GM12878 (cell line): Measurements from ENCODE around the gene PHACTR1. TPM values are rescaled to one million over a fixed set of nuclear protein-coding genes. Genes with fewer than 3 reads are reported as not detected.

Source experiments
- ATAC-seq: fragments of 200-7000 bp; cut with Tn5 transposase; 3 replicates; pipeline ENCODE4 v1.9.1; 2020; ENCODE audit warnings: mild to moderate bottlenecking, moderate library complexity
- BruUV-seq: library from RNA; stranded (reverse); fragments of 400-500 nt; replicated peaks from 2 replicates; lab custom pipeline; 2021; lab: Mats Ljungman, UMichigan
- CTCF ChIA-PET: fragments of 300-600 bp; sonication (Branson Sonifier 250); formaldehyde crosslinking; extraction: SDS; loops from one replicate; lab custom pipeline; 2021; ENCODE audit warnings: inconsistent platforms; lab: Yijun Ruan, JAX
- POLR2A ChIA-PET: fragments of 350-600 bp; formaldehyde crosslinking; extraction: SDS; loops from one replicate; lab custom pipeline; 2021; ENCODE audit warnings: inconsistent platforms; lab: Charles Lee
- RAD21 ChIA-PET: fragments of 300-600 bp; sonication (Branson Sonifier 250); formaldehyde crosslinking; loops from one replicate; lab custom pipeline; 2023; ENCODE audit warnings: antibody characterized with exemption; ENCODE audit not compliant: unreplicated experiment; lab: Charles Lee
- SMC1A ChIA-PET: fragments of 300-600 bp; sonication (Branson Sonifier 250); formaldehyde crosslinking; loops from one replicate; lab custom pipeline; 2023; ENCODE audit not compliant: unreplicated experiment, uncharacterized antibody; lab: Charles Lee
- DNase-seq: peaks from one replicate; pipeline ENCODE4 v3.0.0-alpha.2; 2011; ENCODE audit warnings: low read depth, low spot score
- FAIRE-seq: peaks from 3 replicates; lab custom pipeline; 2011; peaks lifted over from hg19 to GRCh38; lab: Jason Lieb, UNC
- H2AFZ ChIP-seq: 2 replicates; pipeline ENCODE4 v1.6.0; 2011; ENCODE audit warnings: low read depth, low read length, control low read depth; ENCODE audit not compliant: control insufficient read depth
- H3K27ac ChIP-seq: 2 replicates; pipeline ENCODE4 v1.5.1; 2011; ENCODE audit warnings: control low read depth; ENCODE audit not compliant: control insufficient read depth, insufficient read depth
- H3K27me3 ChIP-seq, 2 experiments: replicated peaks in 1 of 2; 2 replicates each; pipeline versions ENCODE4 v1.6.0 to v1.6.1; 2011; ENCODE audit warnings: low read length in 1 of 2; ENCODE audit not compliant: control insufficient read depth in 2 of 2, insufficient read depth in 2 of 2
- H3K36me3 ChIP-seq, 2 experiments: 2 replicates each; pipeline ENCODE4 v1.5.1; 2011; ENCODE audit warnings: low read length in 1 of 2; ENCODE audit not compliant: control insufficient read depth in 2 of 2, insufficient read depth in 2 of 2
- H3K4me1 ChIP-seq: 2 replicates; pipeline ENCODE4 v1.6.1; 2011; ENCODE audit warnings: mild to moderate bottlenecking, low read length, moderate library complexity, mixed read lengths; ENCODE audit not compliant: control insufficient read depth, insufficient read depth
- H3K4me2 ChIP-seq: 2 replicates; pipeline ENCODE4 v1.6.0; 2011; ENCODE audit warnings: control low read depth; ENCODE audit not compliant: control insufficient read depth, insufficient read depth
- H3K4me3 ChIP-seq: fragments of 200-600 bp; sonication (generic); 2 replicates; pipeline ENCODE4 v1.5.1; 2016
- H3K79me2 ChIP-seq: 2 replicates; pipeline ENCODE4 v1.6.0; 2011; ENCODE audit warnings: low read length; ENCODE audit not compliant: control insufficient read depth, insufficient read depth
- H3K9ac ChIP-seq: 2 replicates; pipeline ENCODE4 v1.8.0; 2011; ENCODE audit warnings: low read length, control low read depth, mixed read lengths; ENCODE audit not compliant: control insufficient read depth, insufficient read depth
- H3K9me3 ChIP-seq: replicated peaks from 3 replicates; pipeline ENCODE4 v1.5.1; 2011; ENCODE audit warnings: mild to moderate bottlenecking, low read length; ENCODE audit not compliant: control insufficient read depth, insufficient read depth
- H4K20me1 ChIP-seq: 2 replicates; pipeline ENCODE4 v1.6.0; 2011; ENCODE audit not compliant: control insufficient read depth, insufficient read depth
- ASH2L ChIP-seq: fragments of 300-600, 200-600 bp; sonication (generic); IDR thresholded peaks from 2 replicates; pipeline ENCODE4 v1.6.1; 2017; ENCODE audit warnings: low read depth, mild to moderate bottlenecking, borderline replicate concordance
- BCL11A ChIP-seq: IDR thresholded peaks from 2 replicates; pipeline ENCODE4 v1.6.1; 2011; ENCODE audit warnings: low read depth, low read length
- EED ChIP-seq: sonication (generic); IDR thresholded peaks from 2 replicates; pipeline ENCODE4 v1.6.1; 2016; ENCODE audit warnings: antibody characterized with exemption, low read depth
- NR2F1 ChIP-seq: fragments of 450-650 bp; conservative IDR thresholded peaks from 2 replicates; pipeline ENCODE4 v1.6.1; 2017; ENCODE audit warnings: mild to moderate bottlenecking
- SMARCA5 ChIP-seq: fragments of 450-650 bp; IDR thresholded peaks from 2 replicates; pipeline ENCODE4 v1.6.1; 2017; ENCODE audit warnings: mild to moderate bottlenecking
- SPI1 ChIP-seq: IDR thresholded peaks from 2 replicates; pipeline ENCODE4 v1.6.1; 2011; ENCODE audit warnings: low read depth, mild to moderate bottlenecking, low read length, moderate library complexity, borderline replicate concordance; ENCODE audit not compliant: insufficient read depth
- SUZ12 ChIP-seq: fragments of 200-600 bp; sonication (generic); IDR thresholded peaks from one replicate; pipeline ENCODE4 v1.6.1; 2018; ENCODE audit warnings: antibody characterized with exemption, mild to moderate bottlenecking; ENCODE audit not compliant: unreplicated experiment
- WGBS: methylation state at CpG from one replicate; pipeline ENCODE4 v1.1.6; 2016; ENCODE audit warnings: low lambda C conversion rate; ENCODE audit not compliant: insufficient replicate concordance, insufficient coverage; ENCODE audit errors: missing lambda C conversion rate; 5-methylcytosine and 5-hydroxymethylcytosine counted together
- in situ Hi-C: fragments of 300-500 bp; cut with MboI; formaldehyde crosslinking; loops from 9 replicates; pipeline ENCODE4 v1.14.3; 2018; ENCODE audit warnings: mixed read lengths
- intact Hi-C: fragments of 100-400 bp; cut with micrococcal nuclease; formaldehyde crosslinking; loops from one replicate; pipeline ENCODE4 v1.14.2; 2022; ENCODE audit not compliant: unreplicated experiment
- polyA plus RNA-seq, 11 experiments: library from polyadenylated mRNA; depleted of rRNA in 4 of 11; unstranded in 6 of 11; stranded (reverse) in 5 of 11; fragments of >200 nt; fragmentation: Nextera tagmentation in 4 of 11; fragmentation: Illumina TruSeq in 1 of 11; extraction: Ambion mirVana in 4 of 11; extraction: Trizol in 1 of 11; gene quantifications; 1 replicate in 1 of 11; 2 replicates in 10 of 11; pipeline versions ENCODE4 v1.2.1 to v1.2.3, GENCODE V29; 2011 to 2016; ENCODE audit warnings: inconsistent platforms in 2 of 11, missing spikeins in 2 of 11, low read depth in 1 of 11
- total RNA-seq, 4 experiments: library from RNA; depleted of rRNA in 3 of 4; stranded (reverse); fragments of >200 nt in 3 of 4; fragmentation: Illumina TruSeq in 1 of 4; extraction: Trizol in 1 of 4; gene quantifications; 2 replicates each; pipeline versions ENCODE4 v1.2.1 to v1.2.3, GENCODE V29; 2013 to 2021
- TF ChIP-seq, protein P1 (sequence below): fragments of 150-350 bp; IDR thresholded peaks from 2 replicates; pipeline ENCODE4 v1.6.1; 2014; ENCODE audit warnings: mild to moderate bottlenecking, low read depth, low read length
- TF ChIP-seq, protein P2 (sequence below): fragments of 450-650 bp; IDR thresholded peaks from 2 replicates; pipeline ENCODE4 v1.6.1; 2016; ENCODE audit warnings: mild to moderate bottlenecking

PHACTR1 gene
- total and polyA plus RNA-seq, 10 of the 15 experiments (the other 5 are each of a cell fraction or from before 2014, with no cell fraction given) = 34.2 to 94.6 (median 62.3) TPM

DNA sequence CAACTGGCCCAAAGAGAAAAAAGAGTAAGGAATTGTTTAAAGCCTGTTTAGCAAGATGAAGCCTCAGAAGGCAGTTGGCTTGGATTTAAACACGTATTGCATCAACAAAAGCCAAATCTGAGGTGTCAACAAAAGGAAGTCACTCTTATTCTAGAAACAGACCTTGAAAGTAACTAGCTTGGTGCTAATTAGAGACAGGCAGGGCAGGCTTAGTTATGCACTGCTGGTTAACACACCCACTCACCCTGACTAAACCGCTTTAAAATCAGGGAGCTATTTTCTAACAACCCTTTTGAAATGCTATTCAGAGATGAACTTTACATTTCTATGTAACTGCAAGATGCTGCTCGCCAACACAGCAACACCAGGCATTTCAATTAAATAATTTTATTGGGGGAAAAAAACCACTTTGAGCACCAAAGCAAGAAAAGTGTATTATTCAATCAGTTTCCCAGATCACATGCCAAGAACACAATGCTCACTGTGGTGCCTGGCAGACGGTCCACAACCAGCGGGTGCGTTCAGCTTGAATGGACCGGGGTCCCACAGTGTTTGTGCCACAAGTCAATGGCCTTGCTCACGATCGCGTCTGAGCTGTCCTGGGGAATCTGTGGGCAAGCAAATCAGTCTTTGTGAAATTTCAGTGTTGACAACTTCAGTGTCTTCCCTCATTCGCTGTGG lies 588.2 kb downstream of the PHACTR1 start (continued):
- TF ChIP-seq SUZ12 (no peak), EED (no peak), ASH2L (no peak)
- TF ChIP-seq, protein P1, sequence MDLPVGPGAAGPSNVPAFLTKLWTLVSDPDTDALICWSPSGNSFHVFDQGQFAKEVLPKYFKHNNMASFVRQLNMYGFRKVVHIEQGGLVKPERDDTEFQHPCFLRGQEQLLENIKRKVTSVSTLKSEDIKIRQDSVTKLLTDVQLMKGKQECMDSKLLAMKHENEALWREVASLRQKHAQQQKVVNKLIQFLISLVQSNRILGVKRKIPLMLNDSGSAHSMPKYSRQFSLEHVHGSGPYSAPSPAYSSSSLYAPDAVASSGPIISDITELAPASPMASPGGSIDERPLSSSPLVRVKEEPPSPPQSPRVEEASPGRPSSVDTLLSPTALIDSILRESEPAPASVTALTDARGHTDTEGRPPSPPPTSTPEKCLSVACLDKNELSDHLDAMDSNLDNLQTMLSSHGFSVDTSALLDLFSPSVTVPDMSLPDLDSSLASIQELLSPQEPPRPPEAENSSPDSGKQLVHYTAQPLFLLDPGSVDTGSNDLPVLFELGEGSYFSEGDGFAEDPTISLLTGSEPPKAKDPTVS = no peak

DNA sequence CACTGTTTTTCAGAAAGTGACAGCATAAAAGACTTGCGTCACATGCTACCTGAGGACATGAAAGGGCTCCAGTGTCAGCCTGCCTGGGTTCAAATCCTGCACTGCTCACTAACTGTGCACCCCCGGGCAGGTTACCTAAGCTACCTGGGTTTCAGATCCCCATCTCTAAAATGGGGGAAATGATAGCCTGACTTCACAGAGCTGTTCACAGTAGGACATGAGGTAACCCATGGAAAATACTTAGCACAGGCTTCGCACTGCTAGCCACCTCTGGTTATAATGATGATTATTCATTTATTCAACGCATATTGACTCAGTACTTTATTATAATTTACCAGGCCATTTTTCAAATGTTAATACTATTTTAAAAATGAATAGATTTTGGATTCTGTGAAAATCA lies 588.7 kb downstream of the PHACTR1 start:
- FAIRE-seq = no peak
- in situ Hi-C loops = no loop called here
- TF ChIP-seq NR2F1 (no peak), SMARCA5 (peak; percentile 32; the same call in 1 of the 2 replicates), BCL11A (no peak), SPI1 (peak; percentile 56)
- TF ChIP-seq, protein P2, sequence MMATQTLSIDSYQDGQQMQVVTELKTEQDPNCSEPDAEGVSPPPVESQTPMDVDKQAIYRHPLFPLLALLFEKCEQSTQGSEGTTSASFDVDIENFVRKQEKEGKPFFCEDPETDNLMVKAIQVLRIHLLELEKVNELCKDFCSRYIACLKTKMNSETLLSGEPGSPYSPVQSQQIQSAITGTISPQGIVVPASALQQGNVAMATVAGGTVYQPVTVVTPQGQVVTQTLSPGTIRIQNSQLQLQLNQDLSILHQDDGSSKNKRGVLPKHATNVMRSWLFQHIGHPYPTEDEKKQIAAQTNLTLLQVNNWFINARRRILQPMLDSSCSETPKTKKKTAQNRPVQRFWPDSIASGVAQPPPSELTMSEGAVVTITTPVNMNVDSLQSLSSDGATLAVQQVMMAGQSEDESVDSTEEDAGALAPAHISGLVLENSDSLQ = no peak
- TF ChIP-seq, all 136 proteins: peak for 2
- no peak for DNase-seq
- ATAC-seq = peak; percentile 3; the same call in 1 of the 3 replicates
- H4K20me1 ChIP-seq = no peaks in the 10 kb centered on the region
- H3K4me3 ChIP-seq = no peak overlapping the region
- ChIA-PET SMC1A (interaction anchor here (0.8 to 5.1 kb wide), 19 partner anchors 9 to 376 kb away, joined by 3 to 114 read pairs (median 6); partner anchors contain the start of gene TBC1D7), CTCF (interaction anchor here (0.6 to 4.6 kb wide), 12 partner anchors 15 to 416 kb away, joined by 3 to 35 read pairs (median 6); partner anchors contain the start of gene TBC1D7), POLR2A (interaction anchor here (1.3 to 4.9 kb wide), 5 partner anchors 23 to 78 kb away, joined by 3 to 37 read pairs (median 18); partner anchors contain the start of gene TBC1D7), RAD21 (interaction anchor here (1.2 to 5.3 kb wide), 12 partner anchors 16 to 111 kb away, joined by 3 to 88 read pairs (median 7); partner anchors contain the start of gene TBC1D7)
- no peaks in the 10 kb centered on the region for H3K27me3 ChIP-seq
- H3K79me2 ChIP-seq = no peaks in the 10 kb centered on the region
- H3K9ac ChIP-seq = peak overlapping the region; percentile 24; the same call in 1 of the 2 replicates
- H3K27ac ChIP-seq = peak overlapping the region; percentile 90
- 55% methylated on average over 4 of the region's 4 CpGs for WGBS
- H3K36me3 ChIP-seq = peaks cover 0 to 19% of the 10 kb centered on the region in 2 experiments
- H3K9me3 ChIP-seq = no peaks in the 10 kb centered on the region
- no TSS peak for BruUV-seq
- H3K4me1 ChIP-seq = peaks cover 33% of the 10 kb centered on the region
- intact Hi-C loops = loop anchor here (2.0 kb wide), 1 partner anchor 24 kb away; the partner anchor contains the start of gene TBC1D7
- H3K4me2 ChIP-seq = peak overlapping the region; percentile 89
- no peak overlapping the region for H2AFZ ChIP-seq
